ENCODE data around the gene LRRC7.

GRCh38 chr1:69534829-69535228 is 32.9 kb upstream of the LRRC7 start:
- TF ChIP-seq TAF1 (IDR thresholded peaks at IDR 0.05; ENCODE audit: low read depth): no peak
- no peak for TF ChIP-seq YY1 (IDR thresholded peaks at IDR 0.05; ENCODE audit: low read depth)
- no peak for TF ChIP-seq CEBPB (IDR thresholded peaks at IDR 0.05)
- TF ChIP-seq EGR1 (IDR thresholded peaks at IDR 0.05): no peak
- TF ChIP-seq EP300 (IDR thresholded peaks at IDR 0.05; ENCODE audit: borderline replicate concordance): no peak
- TF ChIP-seq MAX (IDR thresholded peaks at IDR 0.05): no peak
- TF ChIP-seq RAD21 (IDR thresholded peaks at IDR 0.05; ENCODE audit: low read depth): no peak
